Measurements from ENCODE around the gene PDE6B. TPM values are rescaled to one million over a fixed set of nuclear protein-coding genes. Genes with fewer than 3 reads are reported as not detected.

Gene PDE6B
- total and polyA plus RNA-seq, 2 experiments from 2014 or later = 17.3 to 26.1 TPM

- H3K79me2 ChIP-seq = no peaks in the 10 kb centered on the region
- 90% methylated on average over 24 of the region's 29 CpGs for WGBS (ENCODE audit: low lambda C conversion rate, missing lambda C conversion rate)
Measured at GRCh38 chr4:653831-654502, 28.6 kb downstream of the PDE6B start.

DNA sequence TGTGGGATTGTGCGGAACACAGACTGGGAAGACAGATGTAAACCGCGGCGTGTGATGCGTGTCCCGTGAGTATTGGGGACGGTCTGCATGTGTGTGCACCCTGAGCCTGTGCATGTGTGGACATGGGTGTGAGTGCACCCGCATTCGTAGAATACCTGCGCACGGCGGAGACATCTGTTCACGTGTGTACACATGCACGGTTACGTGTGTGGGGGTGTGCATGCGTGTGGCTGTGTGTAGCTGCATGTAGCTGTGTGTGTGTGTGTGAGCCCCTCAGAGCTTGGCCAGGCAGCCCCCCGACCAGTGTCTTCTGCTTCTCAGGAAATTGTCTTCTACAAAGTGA is 29.1 kb downstream of the PDE6B start:
- 98% methylated on average over 17 of the region's 17 CpGs for WGBS (ENCODE audit: low lambda C conversion rate, missing lambda C conversion rate)
- Histone ChIP-seq H3K9me2 (replicated peaks; ENCODE audit: insufficient read depth) (no peaks in the 10 kb centered on the region), H4K20me1 (ENCODE audit: insufficient read depth, poor library complexity, severe bottlenecking) (no peaks in the 10 kb centered on the region), H3K4me3 (no peak overlapping the region), H3K4me1 (ENCODE audit: insufficient read depth) (no peaks in the 10 kb centered on the region), H3K79me2 (no peaks in the 10 kb centered on the region), H2AFZ (no peak overlapping the region), H3K27ac (no peak overlapping the region), H3K9me3 (ENCODE audit: low read depth) (no peaks in the 10 kb centered on the region), H3K4me2 (no peak overlapping the region), H3K27me3 (no peaks in the 10 kb centered on the region), H3K36me3 (replicated peaks; ENCODE audit: insufficient read depth, low read depth) (no peaks in the 10 kb centered on the region)
- no peak for DNase-seq (ENCODE audit: low spot score)
- no peak for TF ChIP-seq EZH2phosphoT487 (IDR thresholded peaks at IDR 0.05; ENCODE audit: low read depth, severe bottlenecking, unreplicated experiment)

More at GRCh38 chr4:653831-654502, 28.6 kb downstream of the PDE6B start:
- no peak for TF ChIP-seq EZH2phosphoT487 (IDR thresholded peaks at IDR 0.05; ENCODE audit: low read depth, severe bottlenecking, unreplicated experiment)
- Histone ChIP-seq H3K4me1 (ENCODE audit: insufficient read depth) (no peaks in the 10 kb centered on the region), H4K20me1 (ENCODE audit: insufficient read depth, poor library complexity, severe bottlenecking) (no peaks in the 10 kb centered on the region), H3K4me2 (no peak overlapping the region), H2AFZ (no peak overlapping the region), H3K9me2 (replicated peaks; ENCODE audit: insufficient read depth) (no peaks in the 10 kb centered on the region), H3K4me3 (no peak overlapping the region), H3K27me3 (no peaks in the 10 kb centered on the region), H3K9me3 (ENCODE audit: low read depth) (no peaks in the 10 kb centered on the region), H3K27ac (no peak overlapping the region), H3K36me3 (replicated peaks; ENCODE audit: insufficient read depth, low read depth) (no peaks in the 10 kb centered on the region)
- DNase-seq (ENCODE audit: low spot score) = no peak

DNA sequence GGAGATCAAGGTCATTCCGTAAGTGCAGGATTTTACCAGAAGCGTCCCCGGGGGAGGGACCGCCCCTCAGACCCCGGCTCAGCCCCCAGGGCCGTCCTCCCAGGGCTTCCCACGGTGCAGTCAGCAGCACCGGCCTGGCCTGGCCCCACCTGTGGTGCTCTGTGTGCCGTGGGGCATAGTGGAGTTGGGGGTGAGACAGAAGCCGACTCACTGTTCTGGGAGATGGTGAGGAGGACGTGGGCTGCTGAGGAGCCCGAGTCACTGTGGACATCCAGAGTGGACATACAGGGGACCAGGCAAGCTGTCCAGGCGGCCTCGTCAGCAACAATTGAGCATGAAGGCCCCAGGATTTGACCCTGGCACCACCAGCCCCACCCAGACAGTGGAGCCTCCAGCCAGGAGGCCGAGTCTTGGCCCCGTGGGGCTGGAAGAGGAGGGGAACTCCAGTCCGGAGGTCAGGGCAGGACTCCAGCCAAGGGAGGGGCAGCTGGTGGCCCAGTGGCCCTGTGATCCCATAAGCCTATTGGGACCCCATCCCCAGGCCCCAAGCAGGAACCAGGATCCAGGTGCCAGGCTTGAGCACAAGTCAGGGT is 29.6 kb downstream of the PDE6B start:
- Histone ChIP-seq H3K9me2 (replicated peaks; ENCODE audit: insufficient read depth) (no peaks in the 10 kb centered on the region), H3K9me3 (ENCODE audit: low read depth) (no peaks in the 10 kb centered on the region), H4K20me1 (ENCODE audit: insufficient read depth, poor library complexity, severe bottlenecking) (no peaks in the 10 kb centered on the region), H3K4me3 (no peak overlapping the region), H3K36me3 (replicated peaks; ENCODE audit: insufficient read depth, low read depth) (no peaks in the 10 kb centered on the region), H3K4me1 (ENCODE audit: insufficient read depth) (no peaks in the 10 kb centered on the region), H2AFZ (no peak overlapping the region), H3K27me3 (no peaks in the 10 kb centered on the region), H3K79me2 (no peaks in the 10 kb centered on the region), H3K27ac (no peak overlapping the region), H3K4me2 (no peak overlapping the region)
- TF ChIP-seq EZH2 (IDR thresholded peaks at IDR 0.05; ENCODE audit: borderline replicate concordance) (no peak), CTCF (IDR thresholded peaks at IDR 0.05; ENCODE audit: poor library complexity) (no peak), EZH2phosphoT487 (IDR thresholded peaks at IDR 0.05; ENCODE audit: low read depth, severe bottlenecking, unreplicated experiment) (no peak)
- DNase-seq (ENCODE audit: low spot score) = no peak
- 82% methylated on average over 16 of the region's 17 CpGs for WGBS (ENCODE audit: low lambda C conversion rate, missing lambda C conversion rate)

DNA sequence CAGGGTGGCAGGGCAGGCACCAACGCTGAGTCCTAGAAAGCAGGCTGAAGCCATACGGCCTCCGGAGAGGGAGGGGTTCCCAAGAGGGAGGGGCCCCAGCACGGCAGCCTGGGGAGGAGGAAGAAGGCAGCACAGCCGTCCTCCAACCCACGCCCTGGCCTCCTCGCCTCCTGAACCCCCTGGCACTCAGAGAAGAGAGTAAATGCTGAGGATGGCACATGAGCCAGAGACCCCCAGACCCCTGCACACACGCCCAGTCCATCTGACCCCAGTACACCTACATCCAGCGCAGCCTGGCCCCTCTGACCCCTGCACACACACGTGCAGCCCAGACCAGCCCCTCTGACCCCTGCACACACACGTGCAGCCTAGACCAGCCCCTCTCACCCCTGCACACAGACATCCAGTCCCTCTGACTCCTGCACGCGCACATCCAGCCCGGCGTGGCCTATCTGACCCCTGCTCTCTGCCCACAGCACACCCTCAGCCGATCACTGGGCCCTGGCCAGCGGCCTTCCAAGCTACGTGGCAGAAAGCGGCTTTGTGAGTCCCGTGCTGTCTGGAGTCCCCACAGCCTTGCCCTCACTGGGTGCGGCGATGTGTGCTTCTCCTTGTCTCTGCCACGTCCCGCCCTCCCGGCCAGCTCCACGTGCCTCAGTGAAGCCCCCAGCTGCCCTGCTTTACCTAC is 30.2 kb downstream of the PDE6B start:
- Histone ChIP-seq H4K20me1 (ENCODE audit: insufficient read depth, poor library complexity, severe bottlenecking) (no peaks in the 10 kb centered on the region), H3K9me3 (ENCODE audit: low read depth) (no peaks in the 10 kb centered on the region), H3K9me2 (replicated peaks; ENCODE audit: insufficient read depth) (no peaks in the 10 kb centered on the region), H3K4me2 (no peak overlapping the region), H3K4me3 (no peak overlapping the region), H3K27me3 (no peaks in the 10 kb centered on the region), H2AFZ (no peak overlapping the region), H3K27ac (no peak overlapping the region), H3K4me1 (ENCODE audit: insufficient read depth) (no peaks in the 10 kb centered on the region), H3K36me3 (replicated peaks; ENCODE audit: insufficient read depth, low read depth) (no peaks in the 10 kb centered on the region), H3K79me2 (no peaks in the 10 kb centered on the region)
- 86% methylated on average over 23 of the region's 26 CpGs for WGBS (ENCODE audit: low lambda C conversion rate, missing lambda C conversion rate)
- DNase-seq (ENCODE audit: low spot score) = no peak
- no peak for TF ChIP-seq CTCF (IDR thresholded peaks at IDR 0.05; ENCODE audit: poor library complexity)
- no peak for TF ChIP-seq EZH2phosphoT487 (IDR thresholded peaks at IDR 0.05; ENCODE audit: low read depth, severe bottlenecking, unreplicated experiment)
